Tongue (tissue), 2 donors: ENCODE measurements around the gene HLF. TPM values are rescaled to one million over a fixed set of nuclear protein-coding genes. Genes with fewer than 3 reads are reported as not detected.
A peak's percentile ranks its signal among the peaks of the same experiment; 100 is the strongest.

Source experiments
- DNase-seq: peaks from one replicate; pipeline ENCODE4 v3.0.0-alpha.2; 2015
- total RNA-seq: library from RNA; depleted of rRNA; stranded (reverse); fragments of >200 nt; gene quantifications from one replicate; pipeline ENCODE4 v1.2.3, GENCODE V29; 2014

The HLF gene, protein sequence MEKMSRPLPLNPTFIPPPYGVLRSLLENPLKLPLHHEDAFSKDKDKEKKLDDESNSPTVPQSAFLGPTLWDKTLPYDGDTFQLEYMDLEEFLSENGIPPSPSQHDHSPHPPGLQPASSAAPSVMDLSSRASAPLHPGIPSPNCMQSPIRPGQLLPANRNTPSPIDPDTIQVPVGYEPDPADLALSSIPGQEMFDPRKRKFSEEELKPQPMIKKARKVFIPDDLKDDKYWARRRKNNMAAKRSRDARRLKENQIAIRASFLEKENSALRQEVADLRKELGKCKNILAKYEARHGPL
- 14.3 TPM for total RNA-seq

- DNase-seq: peak; percentile 93
These were observed at the start of gene HLF for GRCh38 chr17:55264645-55265298. TSS of gene HLF (plus strand) at chr17:55264960. CDS start at chr17:55265485, 525 bp downstream.

GRCh38 chr17:55215711-55216110 is 49.0 kb upstream of the HLF start:
- no peak for DNase-seq

GRCh38 chr17:55216888-55217287 is 47.9 kb upstream of the HLF start:
- no peak for DNase-seq

- DNase-seq: no peak
These were observed 45.3 kb upstream of the HLF start for GRCh38 chr17:55219459-55219858.

- DNase-seq: peak; percentile 72
These were observed 44.8 kb upstream of the HLF start for GRCh38 chr17:55219934-55220333.

- no peak for DNase-seq
These were observed 41.2 kb upstream of the HLF start for GRCh38 chr17:55223524-55223923.

DNA sequence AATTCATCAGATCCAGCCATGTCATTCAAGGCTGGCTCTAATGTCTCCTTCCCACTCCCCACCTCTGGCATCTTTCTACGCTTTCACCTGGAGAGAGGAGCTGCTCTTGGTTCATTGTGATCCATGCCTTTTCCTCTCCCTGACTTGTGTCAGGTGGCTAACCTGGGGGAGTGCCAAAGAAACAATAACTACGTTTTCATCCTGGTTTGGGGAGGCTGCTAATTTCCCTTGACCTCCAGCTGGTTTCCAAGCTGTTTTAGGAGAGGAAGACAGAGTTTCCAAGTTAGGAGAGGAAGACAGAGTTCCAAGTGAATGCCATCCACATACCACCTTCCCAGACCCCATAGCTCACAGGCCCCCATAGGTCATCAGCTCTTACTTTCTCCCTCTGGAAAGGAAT is 40.0 kb upstream of the HLF start:
- no peak for DNase-seq

- no peak for DNase-seq
These were observed 39.5 kb upstream of the HLF start for GRCh38 chr17:55225237-55225636.

DNA sequence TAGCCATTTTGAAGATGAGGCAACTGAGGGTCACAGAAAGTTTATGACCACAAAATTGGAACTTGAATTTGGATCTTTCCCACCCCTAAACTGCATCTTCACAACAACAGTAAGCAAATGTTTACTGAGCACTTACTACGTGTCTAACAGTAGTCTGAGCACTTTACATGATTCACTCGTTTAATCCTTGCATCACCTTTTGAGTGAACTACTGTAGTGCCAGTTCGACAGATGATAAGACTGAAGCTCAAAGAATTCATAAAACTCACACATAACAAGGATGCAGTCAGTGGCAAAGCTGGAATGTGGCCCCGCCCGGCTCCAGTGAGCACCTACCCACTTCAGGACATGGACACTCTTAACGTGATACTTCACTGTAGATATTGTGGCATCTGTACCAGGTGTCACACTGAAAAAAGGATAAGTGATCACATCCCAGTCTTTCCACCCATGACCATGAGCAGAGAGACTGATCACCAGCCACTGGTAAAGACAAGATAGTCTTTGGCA is 36.0 kb upstream of the HLF start:
- no peak for DNase-seq

DNA sequence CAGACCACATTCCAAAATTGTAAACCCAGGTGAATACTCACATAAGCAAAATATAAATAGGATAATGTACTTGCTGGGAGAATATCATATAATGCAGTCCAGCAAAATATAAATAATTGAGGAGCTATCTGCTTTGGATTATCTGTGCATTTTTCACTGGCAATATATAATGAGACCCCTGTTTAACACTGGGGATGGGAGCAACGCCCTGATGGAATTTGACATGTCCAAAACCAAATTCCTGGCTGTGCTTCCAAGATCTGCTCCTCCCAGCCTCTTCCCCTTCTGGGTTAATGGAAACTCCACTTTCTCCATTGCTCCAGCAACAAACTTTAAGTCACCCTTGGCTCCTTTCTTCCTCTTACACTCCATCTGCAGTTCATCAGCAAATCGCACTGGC is 35.5 kb upstream of the HLF start:
- no peak for DNase-seq

- no peak for DNase-seq
These were observed 34.0 kb upstream of the HLF start for GRCh38 chr17:55230716-55231115.

- no peak for DNase-seq
These were observed 30.9 kb upstream of the HLF start for GRCh38 chr17:55233840-55234239.

GRCh38 chr17:55236316-55236715 is 28.4 kb upstream of the HLF start:
- no peak for DNase-seq

GRCh38 chr17:55237268-55237667 is 27.5 kb upstream of the HLF start:
- DNase-seq: no peak

- DNase-seq: no peak
These were observed 26.9 kb upstream of the HLF start for GRCh38 chr17:55237841-55238178.

DNA sequence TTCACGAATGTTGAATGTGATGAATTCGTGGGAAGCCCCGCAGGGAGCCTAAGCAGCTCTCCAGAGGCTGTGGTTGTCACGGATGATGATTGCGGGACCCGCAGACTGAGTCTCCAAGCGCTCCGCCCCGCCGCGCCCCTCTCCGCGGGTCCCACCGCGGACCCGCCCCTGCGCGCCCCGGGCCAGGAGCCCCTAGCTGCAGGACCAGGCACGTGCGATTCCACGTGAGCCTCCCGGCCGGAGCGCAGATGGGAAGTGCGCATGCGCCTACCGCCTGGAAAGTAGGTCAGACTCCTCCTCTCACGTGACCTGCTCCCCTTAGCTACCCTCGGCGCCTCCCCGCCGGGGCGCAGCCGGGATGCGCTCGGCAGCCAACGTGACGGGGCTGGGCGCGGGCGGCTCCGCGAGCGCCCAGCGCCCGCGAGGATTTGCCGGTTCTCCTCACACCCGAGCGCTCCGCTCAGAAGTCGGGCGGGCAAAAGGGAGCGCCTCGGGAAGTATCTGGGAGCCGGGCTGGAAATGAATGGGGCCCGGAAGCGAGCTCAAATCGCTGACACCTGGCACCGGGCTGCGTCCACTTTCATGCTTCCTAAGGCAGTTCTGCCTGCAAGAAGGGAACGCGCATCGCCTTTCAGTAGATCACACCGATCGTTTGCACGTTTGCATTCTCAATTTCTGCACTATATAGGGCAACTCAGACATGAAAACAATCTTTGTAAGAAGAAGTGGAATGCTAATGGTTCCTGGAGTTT is 26.4 kb upstream of the HLF start:
- DNase-seq: peak; percentile 98

DNA sequence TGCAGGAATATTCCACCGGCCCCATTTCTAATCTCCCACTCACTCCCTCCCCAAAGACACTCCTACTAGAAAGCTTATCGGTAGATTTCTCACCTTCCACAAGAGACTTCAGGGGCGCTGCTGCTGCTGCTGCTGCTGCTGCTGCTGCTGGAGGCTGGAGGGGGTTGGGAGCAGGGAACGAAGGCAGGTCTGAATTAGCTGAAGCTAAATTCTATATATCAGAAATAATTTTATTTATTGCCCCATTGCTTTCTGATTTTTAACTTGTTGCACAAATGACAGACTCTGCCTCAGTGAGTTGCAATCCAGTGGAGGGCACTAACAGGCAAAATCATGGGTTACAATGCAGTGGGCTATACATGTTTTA is 25.8 kb upstream of the HLF start:
- DNase-seq: no peak

DNA sequence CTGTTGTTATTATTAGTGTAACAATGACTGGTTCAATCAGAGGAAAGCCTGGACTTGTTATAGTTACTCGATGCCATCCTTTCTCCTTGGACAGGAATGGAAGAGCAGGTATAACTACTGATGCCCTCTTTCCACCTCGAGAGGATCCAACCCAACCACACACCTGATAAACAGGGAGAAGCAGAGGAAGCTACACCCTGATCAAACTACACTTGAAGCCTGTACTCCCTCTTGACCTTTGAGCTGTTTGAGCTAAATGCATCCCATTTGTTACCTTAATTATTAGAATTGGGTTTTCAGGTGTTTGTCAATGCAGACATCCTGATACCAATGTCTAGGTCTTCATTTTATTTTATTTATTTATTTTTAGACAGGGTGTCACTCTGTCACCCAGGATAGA is 23.7 kb upstream of the HLF start:
- no peak for DNase-seq

DNA sequence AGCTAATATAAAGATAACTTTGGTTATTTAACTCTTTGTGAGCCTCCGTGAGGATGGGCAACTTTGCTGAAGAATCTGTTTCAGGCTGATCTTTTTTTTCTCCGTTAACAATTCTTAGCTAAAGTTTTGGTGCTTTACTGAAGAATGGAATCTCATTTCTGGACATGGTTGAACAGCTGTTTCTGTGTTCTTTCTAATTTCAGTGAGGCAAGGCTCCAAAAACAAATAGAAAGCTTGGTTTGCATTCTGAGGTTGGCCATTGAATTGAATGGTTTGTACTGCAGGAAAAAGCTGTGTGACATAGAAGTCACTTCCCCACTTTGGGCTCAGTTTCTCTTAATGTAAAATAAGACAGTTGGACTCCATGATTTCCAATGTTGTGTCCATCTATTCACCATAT is 22.3 kb upstream of the HLF start:
- DNase-seq: peak; percentile 69

DNA sequence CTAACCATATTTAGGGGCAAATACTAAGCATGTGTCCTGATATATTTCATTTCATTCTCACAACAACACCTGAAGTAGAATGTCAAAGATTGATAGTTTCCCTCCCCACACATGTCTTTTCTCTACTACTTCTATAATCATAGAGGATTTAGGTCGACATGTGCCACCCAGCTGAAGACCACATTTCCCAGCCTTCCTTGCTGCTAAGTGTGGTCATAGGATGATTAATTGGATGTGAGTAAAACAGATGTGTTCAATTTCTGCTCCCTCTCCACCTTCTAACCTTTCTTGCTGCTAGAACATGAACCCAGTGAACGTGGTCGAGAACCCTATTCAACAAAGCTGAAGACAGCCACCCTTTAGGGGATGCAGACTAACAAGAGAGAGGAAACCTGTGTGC is 18.8 kb upstream of the HLF start:
- DNase-seq: no peak

GRCh38 chr17:55246583-55246982 is 18.2 kb upstream of the HLF start:
- DNase-seq: no peak

GRCh38 chr17:55248077-55248476 is 16.7 kb upstream of the HLF start:
- no peak for DNase-seq

DNA sequence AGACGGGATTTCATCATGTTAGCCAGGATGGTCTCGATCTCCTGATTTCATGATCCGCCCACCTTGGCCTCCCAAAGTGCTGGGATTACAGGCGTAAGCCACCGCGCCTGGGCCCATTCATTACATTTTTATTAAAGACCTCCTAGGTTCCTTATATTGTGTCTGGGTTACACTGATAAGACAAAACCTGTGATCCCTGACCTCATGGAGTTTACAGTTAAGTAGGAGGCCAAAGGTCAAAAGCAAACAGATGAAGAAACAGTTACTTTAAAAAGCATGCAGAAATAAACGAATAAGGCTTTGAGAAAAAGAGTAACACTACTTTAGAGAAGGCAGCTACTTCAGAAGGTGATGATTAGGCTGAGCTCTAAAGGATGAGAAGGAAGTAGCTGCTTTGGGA is 14.9 kb upstream of the HLF start:
- DNase-seq: no peak

GRCh38 chr17:55254375-55254774 is 10.4 kb upstream of the HLF start:
- DNase-seq: no peak
